Raji (cell line): ENCODE results near the gene MAJIN.

Experiments used
- POLR2A ChIP-seq: IDR thresholded peaks from 2 replicates; pipeline ENCODE4 v1.6.1; 2011; ENCODE audit warnings: low read depth, low read length, control low read depth; ENCODE audit not compliant: insufficient read depth

Gene MAJIN

DNA sequence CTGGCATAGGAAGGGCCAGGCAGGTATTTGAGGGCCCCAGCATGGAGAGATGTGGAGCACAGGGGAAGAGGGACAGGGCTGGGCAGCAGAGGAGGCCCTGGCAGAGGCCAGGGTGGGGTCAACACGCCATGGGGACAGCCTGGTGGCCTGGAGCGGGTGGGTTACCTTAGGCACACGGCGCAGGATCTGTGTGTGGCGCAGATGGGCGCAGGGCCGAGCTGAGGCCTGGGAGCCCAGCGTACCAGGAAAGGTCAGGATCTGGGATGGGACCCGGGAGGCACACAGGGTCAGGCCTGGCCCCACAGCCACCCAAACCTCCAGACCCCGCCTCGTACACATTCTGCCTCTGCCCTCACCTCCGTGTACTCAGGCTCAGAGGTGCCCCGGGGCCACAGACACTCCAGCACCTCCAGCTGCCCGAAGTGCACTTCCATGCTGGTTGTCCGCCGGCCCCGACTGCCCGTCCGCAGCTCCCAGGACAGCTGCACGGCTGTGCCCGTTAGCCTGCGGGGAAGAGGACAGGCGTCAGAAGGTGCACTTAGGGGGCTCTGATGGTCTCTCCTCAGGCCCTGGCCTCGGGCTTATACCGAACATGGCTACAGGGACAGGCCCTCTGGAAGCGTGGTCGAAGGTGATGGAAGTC is 61.3 kb downstream of the MAJIN start:
- no peak for TF ChIP-seq POLR2A

DNA sequence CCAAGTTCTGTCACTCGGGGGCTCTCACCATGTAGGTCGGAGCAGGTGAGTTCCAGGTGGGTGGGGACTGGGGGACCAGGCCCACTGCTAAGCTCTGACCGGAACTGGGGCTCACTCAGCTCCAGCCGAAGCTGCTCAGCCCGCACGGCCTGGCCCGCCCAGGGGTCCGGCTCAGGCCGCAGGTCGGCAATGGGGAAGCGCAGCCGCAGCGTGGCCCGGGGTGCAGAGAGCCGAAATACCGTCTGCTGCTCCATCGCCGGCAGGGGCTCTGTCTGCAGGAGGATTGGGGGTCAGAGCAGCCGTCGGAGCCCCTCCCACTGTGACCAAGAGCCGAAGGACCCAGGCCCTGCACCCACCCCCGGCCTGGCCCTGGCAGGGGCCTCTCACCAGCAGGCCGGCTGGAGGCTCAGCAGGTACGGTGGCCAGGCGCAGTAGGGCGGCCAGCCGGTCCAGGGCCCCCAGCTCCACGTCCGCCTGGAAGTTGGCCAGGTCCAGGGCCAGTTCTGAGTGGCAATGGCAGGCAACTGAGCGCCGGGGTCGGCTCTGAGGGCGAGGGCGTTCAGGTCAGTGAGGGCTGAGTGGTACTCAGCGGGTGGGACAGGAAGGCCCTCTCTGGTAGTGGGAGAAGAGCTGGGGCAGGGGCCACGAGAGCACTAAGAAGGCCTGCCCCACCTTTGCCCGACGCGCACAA is 62.1 kb downstream of the MAJIN start:
- no peak for TF ChIP-seq POLR2A

DNA sequence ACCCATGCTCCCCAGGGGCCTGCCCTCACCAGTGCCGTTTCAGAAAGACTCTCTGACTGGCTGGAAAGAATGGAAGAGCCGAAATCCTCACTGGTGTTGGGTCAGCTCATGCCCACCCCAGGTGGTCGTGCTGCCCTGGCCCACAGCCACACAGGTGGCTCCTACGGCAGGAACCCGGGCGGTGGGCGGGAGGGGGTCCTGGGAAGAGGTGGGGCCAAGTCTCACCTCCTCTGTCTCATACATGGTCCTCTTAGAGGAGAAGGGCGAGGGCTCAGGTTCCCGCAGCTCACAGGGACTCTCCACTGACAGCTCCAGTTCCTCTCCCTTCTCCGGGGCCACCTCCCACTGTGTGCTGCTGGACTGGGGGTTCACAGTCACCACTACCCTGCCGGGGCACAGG is 63.1 kb downstream of the MAJIN start:
- TF ChIP-seq POLR2A = no peak

DNA sequence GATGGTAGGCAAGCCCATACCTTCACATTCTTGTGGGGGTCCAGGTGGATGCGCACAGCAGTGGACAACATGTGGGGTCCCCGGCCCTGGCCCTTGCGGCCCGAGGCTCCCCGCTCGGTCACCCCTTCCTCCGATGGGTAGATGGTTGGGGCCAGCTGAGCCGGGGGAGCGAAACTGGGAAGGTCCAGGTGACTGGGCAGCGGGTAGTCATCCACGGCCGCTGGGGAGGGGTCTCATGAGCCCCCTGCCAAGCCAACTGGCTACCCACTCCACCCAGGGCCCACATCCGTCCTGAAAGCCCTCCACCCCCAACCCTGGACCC is 65.6 kb downstream of the MAJIN start:
- TF ChIP-seq POLR2A = no peak

DNA sequence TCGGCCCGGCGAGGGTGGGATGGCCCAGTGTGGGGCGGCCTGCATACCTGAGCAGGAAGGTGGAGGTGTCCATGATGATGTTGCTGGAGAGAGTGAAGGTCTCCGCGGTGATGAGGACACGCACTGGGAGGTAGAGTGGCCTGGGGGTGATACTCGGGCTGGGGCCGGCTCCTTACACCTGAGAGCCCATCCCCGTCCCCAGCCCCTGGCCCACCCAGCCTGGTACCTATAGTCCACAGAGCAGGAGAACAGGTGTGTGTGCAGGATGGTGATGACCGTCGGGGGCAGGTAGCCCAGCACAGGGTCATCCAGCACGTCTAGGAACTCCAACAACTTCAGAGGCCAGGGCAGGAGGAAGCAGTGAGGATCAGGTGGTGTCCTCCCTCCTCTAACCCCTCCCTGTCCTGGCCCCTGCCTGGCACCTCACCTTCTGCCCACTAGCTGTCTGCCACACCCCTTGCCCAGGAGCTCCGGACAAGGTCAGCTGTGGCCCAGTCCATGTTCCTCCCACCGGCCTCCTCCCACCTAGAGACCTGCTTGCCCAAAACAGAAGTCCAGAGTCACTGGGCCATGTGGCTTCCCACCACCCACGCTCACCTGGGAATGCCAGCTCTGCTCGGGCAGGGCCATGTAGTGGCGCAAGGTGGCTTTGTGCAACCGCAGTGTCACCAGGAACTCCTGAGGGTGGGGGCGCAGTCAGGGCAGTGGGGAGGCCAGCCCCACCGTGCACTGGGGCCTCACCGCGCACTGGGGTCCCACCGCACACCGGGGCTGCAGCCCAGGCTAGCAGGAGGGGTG is 66.2 kb downstream of the MAJIN start:
- no peak for TF ChIP-seq POLR2A

DNA sequence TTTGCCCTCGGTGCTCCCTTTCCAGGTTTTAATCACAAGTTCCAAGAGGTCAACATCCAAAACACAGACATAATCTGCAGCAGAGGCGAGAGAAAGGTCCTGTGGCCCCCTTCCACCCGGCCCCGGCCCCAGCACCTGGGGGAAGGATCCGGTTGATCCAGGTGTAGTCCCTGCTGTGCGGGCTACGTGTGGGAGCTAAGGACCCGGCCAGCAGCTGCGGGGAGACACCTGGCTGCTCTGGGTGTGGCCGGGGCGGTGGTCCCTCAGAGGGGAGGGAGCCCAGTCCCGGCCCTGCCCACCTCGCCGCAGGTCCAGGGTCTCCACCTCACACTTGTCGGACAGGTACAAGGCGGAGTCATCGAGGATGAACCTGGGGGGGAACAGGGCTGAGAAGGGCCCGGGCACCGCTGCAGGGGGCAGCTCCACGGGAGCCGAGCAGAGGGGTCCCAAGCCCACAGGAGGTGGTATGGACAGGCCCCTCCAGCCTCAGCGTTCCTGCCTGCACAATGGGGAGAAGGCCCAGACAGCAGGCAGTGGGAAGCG is 68.5 kb downstream of the MAJIN start:
- no peak for TF ChIP-seq POLR2A

DNA sequence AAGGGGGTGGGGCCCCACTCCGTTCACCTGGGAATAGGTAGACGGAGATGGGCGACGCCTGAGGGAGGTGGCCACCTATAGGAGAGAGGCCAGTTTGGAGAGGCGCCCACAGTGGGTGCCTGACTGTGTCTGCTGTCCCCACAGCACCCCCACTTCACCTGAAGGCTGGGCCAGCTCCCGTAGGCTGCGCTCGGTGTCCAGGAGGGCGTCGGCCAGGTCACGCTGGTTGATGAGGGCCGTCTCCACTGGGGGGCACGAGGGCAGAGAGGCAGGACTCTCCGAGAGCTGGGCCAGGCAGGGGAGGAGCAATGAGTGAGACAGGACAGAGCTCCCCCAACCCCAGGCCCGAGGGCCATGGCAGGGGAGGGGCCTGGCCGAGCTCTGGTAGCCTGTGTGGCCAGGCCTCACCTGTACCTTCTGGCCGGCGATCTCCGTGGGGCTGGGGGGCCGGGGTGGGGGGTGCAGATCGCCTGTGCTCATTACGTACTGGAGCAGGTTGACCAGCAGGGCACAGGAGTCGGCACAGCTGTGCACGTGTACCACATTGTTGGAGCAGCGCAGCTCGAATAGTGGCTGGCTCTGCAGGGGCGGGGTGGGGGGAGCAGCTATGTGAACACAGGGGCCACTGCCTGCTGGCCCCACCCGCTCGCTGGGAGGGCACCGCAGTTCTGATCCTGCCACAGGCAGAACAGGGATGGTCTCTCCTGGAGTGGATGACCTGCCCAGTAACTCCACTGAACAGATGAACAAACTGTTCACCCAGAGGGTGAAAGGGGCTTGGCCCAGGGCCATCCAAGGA is 69.6 kb downstream of the MAJIN start:
- no peak for TF ChIP-seq POLR2A

DNA sequence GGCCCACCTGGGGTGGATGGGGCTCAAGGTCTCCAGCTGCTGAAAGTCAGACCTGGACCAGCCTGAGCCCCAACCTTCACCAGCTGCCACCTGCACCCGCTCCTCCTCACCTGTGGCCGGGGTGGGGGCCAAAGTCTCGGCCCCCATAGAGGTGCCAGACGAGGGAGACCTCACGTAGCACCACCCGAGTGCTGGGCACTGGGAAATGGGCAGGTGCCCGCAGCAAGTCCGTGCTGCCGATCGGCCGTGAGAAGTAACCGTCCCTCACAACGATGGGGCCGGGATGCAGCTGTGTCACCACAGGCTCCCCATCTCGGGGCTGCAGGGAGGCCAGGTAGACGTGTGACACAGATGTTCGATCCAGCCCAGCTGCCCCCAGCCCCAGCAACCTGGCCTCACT is 71.1 kb downstream of the MAJIN start:
- TF ChIP-seq POLR2A = no peak

DNA sequence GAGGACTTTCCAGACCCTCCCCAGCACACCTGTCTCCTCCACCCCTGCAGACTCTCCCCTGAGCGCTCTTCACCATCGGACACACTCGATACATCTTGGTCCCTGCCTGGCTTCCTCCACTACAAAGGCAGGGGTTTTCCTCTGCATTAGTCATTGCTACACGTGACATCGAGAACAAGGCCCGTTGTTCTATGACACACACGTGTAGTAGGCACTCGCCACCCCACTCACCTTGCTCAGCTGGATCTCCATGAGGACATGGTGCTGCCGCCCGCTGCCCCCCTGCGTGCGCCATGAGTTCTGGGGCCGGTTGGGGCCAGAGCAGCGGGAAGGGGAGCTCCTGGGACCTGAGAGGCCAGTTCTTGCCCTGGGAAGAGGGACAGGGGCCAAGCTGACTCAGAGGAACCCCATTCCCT is 71.6 kb downstream of the MAJIN start:
- no peak for TF ChIP-seq POLR2A

DNA sequence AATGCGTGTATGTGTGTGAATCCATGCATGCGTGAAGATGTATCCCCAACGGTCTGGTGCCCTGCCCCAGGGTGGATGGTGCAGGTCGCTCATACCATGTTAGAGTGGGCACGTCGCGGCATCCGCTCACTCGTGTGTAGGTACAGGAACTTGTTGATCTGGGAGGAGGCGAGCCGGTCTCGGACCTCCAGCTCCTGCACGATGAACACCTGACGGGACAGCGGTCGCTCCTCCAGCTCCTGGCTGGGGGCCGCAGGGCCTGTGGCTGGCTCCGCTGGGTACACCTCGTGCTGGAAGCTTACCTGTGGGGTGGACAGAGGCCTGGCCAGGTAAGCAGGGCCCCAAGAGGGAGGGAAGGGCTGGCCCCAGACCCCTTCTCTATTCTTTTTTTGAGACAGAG is 73.4 kb downstream of the MAJIN start:
- no peak for TF ChIP-seq POLR2A

DNA sequence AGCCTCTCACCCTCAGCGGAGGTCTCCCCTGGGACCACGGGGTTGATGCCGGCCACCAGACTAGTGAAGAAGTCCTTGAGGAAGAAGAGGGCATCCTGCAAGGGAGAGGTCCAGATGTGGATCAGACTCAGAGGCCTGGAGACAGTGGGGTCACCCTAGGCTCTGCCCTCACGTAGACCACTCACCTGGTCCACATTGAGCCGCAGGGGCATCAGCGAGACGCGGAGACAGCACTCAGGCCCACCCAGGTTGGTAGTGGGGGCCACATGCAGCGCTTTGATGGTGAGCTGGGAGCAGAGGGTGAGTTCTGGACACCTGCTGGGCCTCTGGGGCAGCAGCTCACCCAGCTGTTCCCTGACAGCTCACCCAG is 73.8 kb downstream of the MAJIN start:
- TF ChIP-seq POLR2A = no peak

DNA sequence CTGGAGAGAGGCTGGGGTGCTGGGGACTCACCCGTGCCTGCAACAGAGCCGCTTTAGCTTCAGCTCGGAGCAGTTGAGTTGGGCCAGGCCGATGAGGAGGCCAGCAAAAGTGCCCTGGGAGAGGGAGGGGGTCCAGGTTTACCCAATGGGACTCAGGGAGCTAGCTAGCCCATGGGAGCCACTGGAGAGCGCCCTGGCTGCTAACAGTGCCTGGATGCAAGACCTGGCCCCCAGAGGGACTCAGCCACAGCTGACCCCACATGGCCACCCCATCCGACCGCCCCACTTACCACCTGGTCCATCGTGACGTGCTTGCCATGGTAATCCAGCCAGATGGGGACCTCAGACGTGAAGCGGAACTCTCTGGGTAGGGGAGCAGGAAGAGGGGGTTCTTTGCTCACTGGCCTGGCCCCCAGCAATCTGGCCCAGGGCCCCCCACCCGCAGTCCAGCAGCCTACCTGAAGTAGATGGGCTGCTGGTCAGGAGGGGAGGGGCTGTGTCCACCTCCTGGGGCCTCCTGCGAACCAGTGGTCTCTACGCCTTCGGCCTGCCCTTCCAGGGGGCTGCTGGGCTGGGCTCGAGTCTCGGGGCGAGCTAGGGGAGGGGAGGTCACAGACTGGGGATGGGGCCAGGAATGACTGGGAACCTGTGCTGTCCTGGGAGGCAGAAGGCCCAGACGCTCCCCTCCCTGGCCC is 74.4 kb downstream of the MAJIN start:
- TF ChIP-seq POLR2A = no peak

DNA sequence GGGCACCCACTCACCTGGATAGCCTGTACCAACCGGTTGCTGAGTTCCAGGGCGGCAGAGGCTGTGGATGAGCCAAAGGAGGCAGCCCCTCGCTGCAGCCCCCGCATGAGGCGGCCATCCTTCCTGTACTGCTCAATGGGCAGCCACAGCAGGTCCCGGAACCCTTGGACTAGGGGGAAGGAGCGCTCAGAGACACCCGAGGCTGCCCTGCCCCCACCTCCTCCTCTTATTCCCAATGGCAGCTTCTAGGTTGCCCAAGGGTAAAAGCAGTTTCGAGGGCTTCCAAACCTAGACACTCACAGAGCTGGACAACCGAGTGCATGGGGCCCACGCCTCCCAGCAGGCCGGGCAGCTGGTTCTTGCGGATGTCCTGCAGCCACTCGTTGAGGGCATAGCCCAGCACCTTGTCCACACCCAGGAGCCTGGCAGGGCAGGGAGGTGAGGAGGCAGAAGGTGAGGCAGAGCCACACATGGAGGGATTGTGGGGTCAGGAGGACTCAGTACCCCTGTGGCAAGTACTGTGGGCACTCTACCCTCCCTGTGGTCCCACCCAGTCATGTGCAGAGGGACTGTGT is 75.4 kb downstream of the MAJIN start:
- no peak for TF ChIP-seq POLR2A

DNA sequence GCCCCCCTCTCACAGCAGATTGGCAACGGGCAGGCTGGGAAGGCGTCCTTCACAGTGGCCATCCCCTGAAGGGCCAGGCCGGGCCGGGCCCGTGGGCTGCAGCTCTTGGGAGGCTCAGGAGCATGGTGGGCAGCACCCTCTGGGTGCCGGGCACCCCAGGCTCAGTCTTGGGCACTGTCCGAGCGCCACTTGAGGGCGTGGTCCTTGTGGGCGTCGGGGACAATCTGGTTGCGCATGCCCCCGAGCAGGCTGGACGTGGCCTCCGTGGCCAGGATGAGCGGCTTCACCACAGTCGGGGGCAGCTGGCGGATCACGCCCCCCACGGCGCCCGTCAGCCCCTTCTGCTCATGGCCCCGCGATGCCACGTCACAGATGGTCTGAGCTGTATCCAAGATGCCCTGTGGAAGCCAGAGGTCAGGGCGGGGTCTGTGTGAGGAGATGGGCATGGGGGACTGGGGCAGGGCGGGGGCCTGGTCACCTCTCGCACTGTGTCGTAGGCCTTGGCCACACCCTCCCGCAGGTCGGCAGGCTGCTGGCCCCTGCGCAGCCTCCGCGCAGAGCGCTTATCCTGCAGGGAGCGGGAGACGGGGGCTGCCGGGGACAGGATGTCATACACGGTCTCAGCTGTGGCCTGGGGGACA is 77.0 kb downstream of the MAJIN start:
- TF ChIP-seq POLR2A = no peak

DNA sequence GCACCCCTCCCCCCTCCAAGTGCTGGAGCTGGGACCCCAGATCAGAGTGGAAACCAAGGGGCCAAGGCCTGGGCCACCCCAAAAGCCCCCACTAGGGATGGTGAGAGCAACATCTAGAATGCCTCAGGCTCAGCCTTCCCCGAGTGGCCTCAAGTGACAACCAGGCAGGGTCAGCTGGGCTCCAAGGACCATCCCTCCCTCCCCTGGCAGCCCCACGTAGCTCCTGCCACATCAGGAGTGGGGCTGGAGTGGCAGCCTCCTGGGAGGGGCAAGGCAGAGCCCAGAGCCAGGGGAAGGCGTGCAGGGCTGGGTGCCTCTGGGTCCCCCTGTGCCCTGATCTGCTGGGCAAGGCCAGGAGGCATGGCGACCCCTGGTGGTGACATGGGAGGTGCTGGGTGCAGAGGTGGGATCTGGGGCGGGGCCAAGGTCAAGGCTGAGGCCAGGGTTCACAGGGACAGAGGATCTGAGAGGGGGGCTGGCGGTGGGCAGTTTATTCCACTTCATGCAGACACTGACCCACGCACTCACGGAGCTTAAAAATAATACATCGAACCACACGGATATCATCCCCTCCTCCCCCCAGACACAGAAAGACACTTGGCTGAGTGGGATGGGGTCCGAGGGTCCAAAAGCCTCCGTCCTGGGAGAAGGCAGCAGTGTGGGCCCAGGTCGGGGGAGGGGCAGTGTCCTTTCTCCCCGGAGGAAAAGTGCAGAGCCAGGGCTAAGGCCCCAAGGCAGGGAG is 77.7 kb downstream of the MAJIN start:
- TF ChIP-seq POLR2A = 0 out of 2 replicates have a peak, but pooled peaks have one; percentile 23
